SU-DHL-6 (cell line): ENCODE results near the gene SNAP29.

Source experiments
- CTCF ChIP-seq: fragments of 200-600 bp; sonication (generic); IDR thresholded peaks from one replicate; pipeline ENCODE4 v1.5.1; 2017; ENCODE audit warnings: antibody characterized with exemption, mild to moderate bottlenecking, low read length, moderate library complexity; ENCODE audit not compliant: insufficient read depth, poor library complexity, severe bottlenecking
- EZH2phosphoT487 ChIP-seq: fragments of 200-600 bp; sonication (generic), shearing (Covaris generic); conservative IDR thresholded peaks from 2 replicates; pipeline ENCODE4 v1.6.1; 2018; ENCODE audit warnings: mild to moderate bottlenecking, antibody characterized with exemption, low read length, moderate library complexity, mixed read lengths

- TF ChIP-seq CTCF: no peak
- no peak for TF ChIP-seq EZH2phosphoT487
Measured at GRCh38 chr22:20857838-20858614, 781 bp upstream of the SNAP29 start.
